Measurements from ENCODE around the gene APBA2.

APBA2 gene

GRCh38 chr15:29119847-29120246 is 234.1 kb downstream of the APBA2 start:
- no peak for DNase-seq (ENCODE audit: low spot score)

GRCh38 chr15:29120593-29121368 is 235.0 kb downstream of the APBA2 start:
- DNase-seq (ENCODE audit: low spot score) = no peak

- DNase-seq (ENCODE audit: low spot score) = no peak
Observed at GRCh38 chr15:29121369-29121656, 235.5 kb downstream of the APBA2 start.

- no peak for DNase-seq (ENCODE audit: low spot score)
Observed at GRCh38 chr15:29121907-29122306, 236.1 kb downstream of the APBA2 start.

GRCh38 chr15:29122506-29122905 is 236.7 kb downstream of the APBA2 start:
- DNase-seq (ENCODE audit: low spot score) = no peak

- DNase-seq (ENCODE audit: low spot score) = no peak
Observed at GRCh38 chr15:29123171-29123570, 237.4 kb downstream of the APBA2 start.

GRCh38 chr15:29123991-29124390 is 238.2 kb downstream of the APBA2 start:
- no peak for DNase-seq (ENCODE audit: low spot score)

- DNase-seq (ENCODE audit: low spot score) = peak; percentile 30
Observed at GRCh38 chr15:29124581-29125381, 239.0 kb downstream of the APBA2 start.

GRCh38 chr15:29125382-29126207 is 239.8 kb downstream of the APBA2 start:
- no peak for DNase-seq (ENCODE audit: low spot score)

GRCh38 chr15:29126208-29126536 is 240.4 kb downstream of the APBA2 start:
- DNase-seq (ENCODE audit: low spot score) = no peak

- DNase-seq (ENCODE audit: low spot score) = no peak
Observed at GRCh38 chr15:29126821-29127461, 241.2 kb downstream of the APBA2 start.

GRCh38 chr15:29127506-29128430 is 242.0 kb downstream of the APBA2 start:
- no peak for DNase-seq (ENCODE audit: low spot score)

GRCh38 chr15:29128671-29129070 is 242.9 kb downstream of the APBA2 start:
- DNase-seq (ENCODE audit: low spot score) = no peak

GRCh38 chr15:29129221-29129620 is 243.4 kb downstream of the APBA2 start:
- DNase-seq (ENCODE audit: low spot score) = no peak

- no peak for DNase-seq (ENCODE audit: low spot score)
Observed at GRCh38 chr15:29129926-29130325, 244.2 kb downstream of the APBA2 start.

- DNase-seq (ENCODE audit: low spot score) = no peak
Observed at GRCh38 chr15:29130476-29130875, 244.7 kb downstream of the APBA2 start.

GRCh38 chr15:29130951-29131839 is 245.4 kb downstream of the APBA2 start:
- no peak for DNase-seq (ENCODE audit: low spot score)

- DNase-seq (ENCODE audit: low spot score) = no peak
Observed at GRCh38 chr15:29131840-29132420, 246.2 kb downstream of the APBA2 start.

- DNase-seq (ENCODE audit: low spot score) = no peak
Observed at GRCh38 chr15:29132735-29133181, 247.0 kb downstream of the APBA2 start.

GRCh38 chr15:29133321-29133720 is 247.5 kb downstream of the APBA2 start:
- no peak for DNase-seq (ENCODE audit: low spot score)

Data from GM03348 (cell line).